NCI-H2107 treated with DMSO at 0.1 percent for 48 hours (cell line): Measurements from ENCODE around the gene MMP2.

Experiments
- DNase-seq: peaks from one replicate; lab custom pipeline; 2025; ENCODE audit not compliant: unreplicated experiment; lab: John Stamatoyannopoulos, UW

Gene MMP2

GRCh38 chr16:55492756-55493380, 13.9 kb downstream of the MMP2 start:
- no peak for DNase-seq

DNA sequence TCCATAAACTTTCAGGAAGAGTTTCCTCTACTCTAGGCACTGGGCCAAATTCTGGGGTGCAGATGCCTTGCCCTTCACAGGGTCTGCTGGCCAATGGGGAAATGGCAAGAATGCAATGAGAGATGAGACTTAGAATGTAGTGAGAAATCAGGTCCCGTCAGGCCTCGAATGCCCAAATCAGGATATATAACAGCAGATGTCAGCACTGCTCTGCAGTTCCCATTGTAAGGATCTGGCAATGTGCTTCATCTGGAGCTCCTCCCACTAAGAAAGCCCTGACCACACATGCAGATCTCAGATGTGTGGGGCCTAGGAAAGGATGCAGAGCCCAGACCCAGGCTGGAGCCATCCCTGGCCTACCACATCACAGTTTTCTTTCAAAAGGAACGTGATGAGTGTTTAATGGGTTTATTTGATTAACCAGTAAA, 16.0 kb downstream of the MMP2 start:
- DNase-seq = no peak

DNA sequence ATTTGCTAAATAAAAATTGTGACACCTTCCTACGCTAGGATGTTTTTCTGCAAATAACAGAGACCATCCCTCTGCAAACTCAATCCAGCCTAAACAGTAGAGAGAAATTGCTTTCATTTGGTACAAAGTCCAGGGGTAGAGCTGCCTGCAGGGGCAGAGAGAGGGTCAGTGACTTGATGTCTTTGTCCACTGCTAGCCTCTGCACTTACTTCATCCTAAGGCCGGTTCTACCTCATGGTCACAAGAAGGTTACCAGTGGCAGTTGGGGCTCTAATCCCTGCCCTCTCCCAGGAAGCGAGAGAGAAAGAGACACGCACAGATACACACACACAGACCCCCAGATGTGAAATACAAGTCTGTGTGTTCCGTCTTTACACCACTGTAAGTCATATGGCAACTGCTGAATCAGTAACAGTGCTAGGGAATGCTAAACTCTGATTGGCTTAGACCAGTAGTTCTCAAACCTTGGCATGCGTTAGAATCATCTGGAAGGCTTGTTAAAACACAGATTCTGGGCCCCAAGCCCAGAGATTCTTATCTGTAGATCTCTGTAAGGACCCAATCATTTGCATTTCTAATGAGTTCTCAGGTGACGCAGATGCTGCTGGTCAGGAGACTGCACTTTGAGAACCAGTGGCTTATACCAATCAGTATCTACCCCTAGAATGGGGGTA, 16.8 kb downstream of the MMP2 start:
- no peak for DNase-seq

DNA sequence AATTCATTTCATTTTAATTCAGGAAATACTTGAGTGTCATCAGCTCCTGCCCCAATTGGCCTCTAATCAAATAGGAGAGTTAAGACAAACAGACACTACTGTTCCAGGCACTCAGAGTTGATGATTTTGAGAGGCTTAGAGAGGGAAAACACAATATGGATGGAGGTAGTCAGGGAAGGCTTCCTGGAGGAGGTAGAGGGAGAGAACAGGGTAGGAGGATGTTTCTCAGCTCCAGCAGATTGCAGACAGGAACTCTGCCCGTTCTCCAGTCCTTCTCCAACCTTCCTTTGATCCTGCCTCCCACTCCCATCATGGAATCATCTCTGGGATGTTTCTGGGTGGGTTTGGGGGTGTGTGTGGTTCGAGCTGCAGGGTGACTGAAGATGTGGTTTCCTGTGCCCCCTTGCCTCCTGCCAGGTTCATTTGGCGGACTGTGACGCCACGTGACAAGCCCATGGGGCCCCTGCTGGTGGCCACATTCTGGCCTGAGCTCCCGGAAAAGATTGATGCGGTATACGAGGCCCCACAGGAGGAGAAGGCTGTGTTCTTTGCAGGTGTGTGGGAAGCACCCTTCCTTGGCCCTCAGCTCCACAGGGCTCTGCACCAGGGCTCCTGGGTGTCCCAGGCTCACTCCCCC, 17.6 kb downstream of the MMP2 start:
- no peak for DNase-seq

GRCh38 chr16:55497558-55497957, 18.6 kb downstream of the MMP2 start:
- DNase-seq = no peak

DNA sequence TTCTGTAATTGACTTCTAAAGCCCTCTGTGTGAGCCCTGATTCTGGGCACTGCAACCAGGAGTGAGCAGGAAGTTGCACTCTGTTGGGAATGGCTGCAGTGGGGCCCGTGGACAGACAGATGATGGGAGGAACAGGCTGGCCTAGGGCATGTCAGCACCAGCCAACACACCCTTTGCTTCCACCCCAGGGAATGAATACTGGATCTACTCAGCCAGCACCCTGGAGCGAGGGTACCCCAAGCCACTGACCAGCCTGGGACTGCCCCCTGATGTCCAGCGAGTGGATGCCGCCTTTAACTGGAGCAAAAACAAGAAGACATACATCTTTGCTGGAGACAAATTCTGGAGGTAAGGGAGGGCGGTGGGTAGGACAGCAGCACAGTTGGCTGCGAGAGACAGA, 19.1 kb downstream of the MMP2 start:
- DNase-seq = no peak

GRCh38 chr16:55499281-55499680, 20.3 kb downstream of the MMP2 start:
- no peak for DNase-seq

DNA sequence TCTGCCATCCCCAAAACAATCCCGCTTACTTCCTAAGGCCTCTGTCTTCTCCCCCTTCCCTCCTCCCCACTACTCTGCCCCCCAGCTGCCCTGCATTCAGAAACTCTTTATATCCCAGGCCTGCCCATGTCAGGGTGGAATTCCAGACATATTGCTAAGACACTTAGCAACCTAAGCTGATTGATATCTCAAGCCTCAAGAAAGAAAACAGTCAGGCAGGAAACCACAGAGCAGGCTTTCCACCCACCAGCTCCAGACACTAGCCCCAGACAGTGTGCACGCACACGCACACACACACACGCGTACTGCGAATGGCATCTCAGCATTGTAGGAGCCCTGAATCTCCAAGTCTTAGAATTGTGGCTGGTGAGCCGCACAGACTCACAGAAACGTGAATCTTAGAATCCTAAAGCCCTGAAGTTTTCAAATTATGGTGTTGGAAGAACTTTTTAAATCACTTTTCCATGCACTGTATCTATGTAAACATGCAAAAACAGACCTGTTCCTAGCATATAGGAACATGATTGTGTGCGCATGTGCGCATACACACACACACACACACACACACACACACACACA, 21.0 kb downstream of the MMP2 start:
- no peak for DNase-seq

DNA sequence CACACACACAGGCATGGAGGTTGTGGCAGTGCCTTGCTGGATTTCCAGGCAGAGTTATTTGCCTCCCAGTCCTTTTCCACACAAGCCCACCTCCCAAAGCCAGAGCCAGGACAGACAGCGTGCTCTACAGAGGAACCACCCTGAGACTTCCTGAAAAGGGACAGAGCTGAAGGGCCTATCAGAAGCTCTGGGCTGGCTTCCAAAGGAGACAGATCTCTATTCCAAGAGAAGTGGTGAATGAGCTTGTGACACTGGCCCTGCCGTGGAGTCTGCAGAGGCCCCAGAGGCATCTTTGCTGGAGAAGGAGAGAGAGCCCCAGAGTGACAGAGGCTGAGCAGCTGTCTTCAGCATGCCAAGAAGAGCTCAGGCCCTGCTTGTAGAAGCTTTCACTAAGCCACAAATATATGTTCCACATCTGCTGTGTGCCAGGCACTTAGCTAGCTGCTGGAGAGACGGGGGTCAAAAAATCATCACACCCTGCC, 21.6 kb downstream of the MMP2 start:
- DNase-seq = no peak

- no peak for DNase-seq
These were observed 22.7 kb downstream of the MMP2 start for GRCh38 chr16:55501549-55502322.

DNA sequence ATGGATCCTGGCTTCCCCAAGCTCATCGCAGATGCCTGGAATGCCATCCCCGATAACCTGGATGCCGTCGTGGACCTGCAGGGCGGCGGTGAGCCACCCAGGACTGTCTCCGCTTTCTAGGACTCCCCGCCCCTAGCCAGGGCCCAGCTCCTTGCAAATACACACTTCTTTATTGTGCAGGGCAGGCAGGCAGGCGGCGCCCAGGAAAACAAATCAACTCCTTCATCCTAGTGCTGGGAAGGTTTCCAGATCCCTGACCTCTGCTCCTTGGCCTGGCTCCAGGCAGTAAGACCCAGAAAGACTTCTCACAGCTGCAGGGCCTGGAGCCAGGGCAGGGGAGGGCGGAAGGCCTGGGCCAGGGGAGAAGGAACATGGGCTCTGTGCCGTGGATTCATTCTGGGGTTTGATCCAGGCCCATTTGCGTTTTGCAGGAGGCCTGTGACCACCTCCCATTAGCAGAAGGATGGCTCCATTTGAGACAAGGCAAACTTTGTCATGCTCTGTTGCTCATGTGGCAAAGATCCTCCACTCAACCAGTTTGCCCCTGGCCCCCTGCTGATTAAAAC, 23.9 kb downstream of the MMP2 start:
- DNase-seq = no peak

DNA sequence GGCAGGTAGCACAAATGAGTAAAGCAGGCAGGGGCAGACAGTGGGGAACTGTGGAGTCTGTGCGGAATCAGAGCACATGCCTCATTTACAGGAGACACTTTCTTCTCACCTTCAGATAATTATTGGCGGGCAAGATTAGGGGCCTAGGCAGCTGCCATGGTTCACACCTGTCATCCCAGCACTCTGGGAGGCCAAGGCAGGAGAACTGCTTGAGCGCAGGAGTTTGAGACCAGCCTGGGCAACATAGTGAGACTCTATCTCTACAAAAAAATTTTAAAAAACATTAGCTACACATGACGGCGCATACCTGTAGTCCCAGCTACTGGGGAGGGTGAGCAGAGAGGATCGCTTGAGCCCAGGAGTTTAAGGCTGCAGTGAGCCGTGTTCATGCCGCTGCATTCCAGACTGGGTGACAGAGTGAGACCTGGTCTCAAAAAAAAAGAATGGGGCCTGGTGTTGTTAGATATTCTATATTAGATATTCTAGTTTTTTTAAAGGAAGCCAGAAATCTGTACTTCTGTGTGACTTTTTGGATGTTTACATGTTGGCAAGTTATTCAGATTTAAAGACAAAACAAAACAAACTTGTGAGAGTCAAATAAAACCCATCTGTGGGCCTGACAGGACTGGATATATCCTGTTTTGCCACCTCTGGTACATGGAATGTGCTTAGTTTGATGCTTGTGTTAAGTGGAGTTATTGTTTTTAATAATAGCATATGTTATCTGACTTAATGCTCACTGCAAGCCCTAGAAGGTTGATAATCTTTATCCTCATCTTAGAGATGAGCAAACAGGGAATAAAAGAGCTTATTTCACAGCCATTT, 24.9 kb downstream of the MMP2 start:
- no peak for DNase-seq

DNA sequence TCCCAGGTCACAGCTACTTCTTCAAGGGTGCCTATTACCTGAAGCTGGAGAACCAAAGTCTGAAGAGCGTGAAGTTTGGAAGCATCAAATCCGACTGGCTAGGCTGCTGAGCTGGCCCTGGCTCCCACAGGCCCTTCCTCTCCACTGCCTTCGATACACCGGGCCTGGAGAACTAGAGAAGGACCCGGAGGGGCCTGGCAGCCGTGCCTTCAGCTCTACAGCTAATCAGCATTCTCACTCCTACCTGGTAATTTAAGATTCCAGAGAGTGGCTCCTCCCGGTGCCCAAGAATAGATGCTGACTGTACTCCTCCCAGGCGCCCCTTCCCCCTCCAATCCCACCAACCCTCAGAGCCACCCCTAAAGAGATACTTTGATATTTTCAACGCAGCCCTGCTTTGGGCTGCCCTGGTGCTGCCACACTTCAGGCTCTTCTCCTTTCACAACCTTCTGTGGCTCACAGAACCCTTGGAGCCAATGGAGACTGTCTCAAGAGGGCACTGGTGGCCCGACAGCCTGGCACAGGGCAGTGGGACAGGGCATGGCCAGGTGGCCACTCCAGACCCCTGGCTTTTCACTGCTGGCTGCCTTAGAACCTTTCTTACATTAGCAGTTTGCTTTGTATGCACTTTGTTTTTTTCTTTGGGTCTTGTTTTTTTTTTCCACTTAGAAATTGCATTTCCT, 26.5 kb downstream of the MMP2 start:
- DNase-seq = no peak

DNA sequence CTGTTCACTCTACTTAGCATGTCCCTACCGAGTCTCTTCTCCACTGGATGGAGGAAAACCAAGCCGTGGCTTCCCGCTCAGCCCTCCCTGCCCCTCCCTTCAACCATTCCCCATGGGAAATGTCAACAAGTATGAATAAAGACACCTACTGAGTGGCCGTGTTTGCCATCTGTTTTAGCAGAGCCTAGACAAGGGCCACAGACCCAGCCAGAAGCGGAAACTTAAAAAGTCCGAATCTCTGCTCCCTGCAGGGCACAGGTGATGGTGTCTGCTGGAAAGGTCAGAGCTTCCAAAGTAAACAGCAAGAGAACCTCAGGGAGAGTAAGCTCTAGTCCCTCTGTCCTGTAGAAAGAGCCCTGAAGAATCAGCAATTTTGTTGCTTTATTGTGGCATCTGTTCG, 27.1 kb downstream of the MMP2 start:
- no peak for DNase-seq

DNA sequence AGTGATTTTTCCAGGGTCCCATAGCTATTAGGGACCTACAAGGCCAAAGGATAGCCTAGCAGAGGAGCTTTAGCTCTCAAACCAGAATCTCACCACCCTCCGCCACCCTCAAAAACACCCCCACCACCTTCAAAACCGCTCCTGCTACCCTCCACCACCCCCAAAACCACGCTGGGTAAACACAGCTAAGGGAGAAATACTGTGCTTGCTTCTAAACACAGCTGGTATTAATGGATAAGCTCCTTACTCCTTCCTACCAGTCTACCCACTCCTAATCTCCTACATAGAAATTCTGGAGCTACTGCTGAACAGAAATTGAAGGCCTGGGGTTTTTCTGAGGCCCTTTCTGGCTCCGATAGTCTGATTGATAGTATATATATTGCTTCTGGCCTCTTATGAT, 27.7 kb downstream of the MMP2 start:
- DNase-seq = no peak

DNA sequence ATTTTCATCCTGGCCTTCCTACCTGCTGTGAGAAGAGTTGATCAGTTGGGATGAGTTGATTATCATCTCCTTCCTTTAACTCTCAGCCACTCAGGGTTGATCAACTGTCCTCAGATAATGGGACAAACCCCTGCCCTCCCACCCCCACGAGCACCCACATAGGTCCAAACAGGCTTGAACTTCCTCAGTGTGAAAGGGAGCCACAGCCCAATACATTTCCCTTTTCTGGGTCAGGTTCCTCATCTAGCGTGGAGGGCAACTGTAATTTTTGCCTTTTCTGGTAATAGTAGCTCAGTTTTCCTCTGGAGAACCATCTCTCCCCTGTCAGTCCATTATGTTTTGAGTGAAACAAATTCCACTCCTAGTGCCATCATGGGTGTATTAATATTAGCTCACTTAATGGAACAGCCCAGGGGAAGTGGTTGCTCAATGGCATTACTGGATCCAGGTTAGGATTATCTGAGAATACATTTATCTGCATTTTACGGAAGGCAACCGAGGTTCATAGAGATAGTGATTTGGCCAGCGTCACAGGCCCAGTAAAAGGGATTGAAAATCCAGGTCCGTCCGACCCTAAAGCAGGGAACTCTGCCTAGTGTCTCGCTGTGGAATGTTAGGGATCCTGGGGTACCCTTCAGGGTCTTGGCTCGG, 29.4 kb downstream of the MMP2 start:
- DNase-seq = no peak

DNA sequence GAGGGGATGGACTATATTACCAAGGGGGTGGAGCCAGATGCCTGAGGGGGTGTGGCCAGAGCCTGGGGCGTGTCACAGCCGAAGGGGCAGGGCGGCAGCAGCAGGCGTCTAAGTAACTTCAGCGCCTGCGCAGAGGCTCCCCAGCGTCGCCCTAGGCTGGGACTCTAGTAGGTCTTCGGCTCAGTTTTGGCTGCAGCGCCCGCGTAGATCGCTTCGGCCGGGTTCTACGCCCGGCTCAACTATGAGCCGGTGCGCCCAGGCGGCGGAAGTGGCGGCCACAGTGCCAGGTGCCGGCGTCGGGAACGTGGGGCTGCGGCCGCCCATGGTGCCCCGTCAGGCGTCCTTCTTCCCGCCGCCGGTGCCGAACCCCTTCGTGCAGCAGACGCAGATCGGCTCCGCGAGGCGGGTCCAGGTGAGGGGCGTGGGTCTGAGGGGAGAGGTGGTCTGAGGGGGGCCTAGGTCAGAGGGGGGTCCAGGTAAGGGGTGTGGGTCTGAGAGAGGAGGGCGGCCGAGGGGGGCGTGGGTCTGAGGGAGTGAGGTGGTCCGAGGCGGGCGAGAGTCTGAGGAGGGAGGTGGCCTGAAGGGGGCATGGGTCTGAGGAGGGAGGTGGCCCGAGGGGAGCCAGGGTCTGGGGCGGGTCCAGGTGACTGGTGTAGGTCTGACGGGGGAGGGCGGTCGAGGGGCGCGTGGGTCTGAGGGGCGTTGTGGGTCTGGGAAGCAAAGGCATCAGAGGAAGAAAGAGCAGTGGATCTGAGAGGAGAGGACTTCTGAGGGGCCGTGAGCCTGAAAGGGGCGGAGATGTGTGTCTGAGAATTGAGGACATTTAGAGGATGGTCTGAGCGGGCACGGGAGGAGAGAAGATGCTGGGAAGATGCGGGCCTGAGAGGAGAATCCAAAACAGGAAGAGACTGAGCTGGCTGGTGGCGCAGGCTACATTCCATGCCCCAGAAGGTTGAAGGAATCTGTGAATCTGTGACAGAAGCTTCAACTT, 30.2 kb downstream of the MMP2 start, which contains the start of gene LPCAT2:
Gene LPCAT2 (plus strand): TSS at position 132 of the 991 bp plus-strand sequence. CDS start 110 bp downstream, at position 242.
- DNase-seq = no peak
